SU-DHL-6 (cell line): ENCODE data around the gene ALG8.

ENCODE experiments used
- H2AFZ ChIP-seq: fragments of 200-600 bp; sonication (generic); 2 replicates; pipeline ENCODE4 v1.6.1; 2014; ENCODE audit warnings: low read depth, mild to moderate bottlenecking, moderate library complexity, mixed read lengths, antibody characterized with exemption, low read length; ENCODE audit not compliant: severe bottlenecking
- H3F3A ChIP-seq: fragments of 200-600 bp; shearing (Covaris generic); 2 replicates; pipeline ENCODE4 v1.6.0; 2016; ENCODE audit warnings: antibody characterized with exemption, mild to moderate bottlenecking; ENCODE audit not compliant: insufficient read depth
- H3K27ac ChIP-seq: fragments of 200-600 bp; sonication (generic); 2 replicates; pipeline ENCODE4 v1.5.1; 2016; ENCODE audit warnings: low read depth, mild to moderate bottlenecking, low read length, moderate library complexity, mixed read lengths
- H3K27me3 ChIP-seq: fragments of 200-600 bp; sonication (generic), shearing (Covaris generic); 2 replicates; pipeline ENCODE4 v1.6.0; 2014; ENCODE audit warnings: mild to moderate bottlenecking, low read length
- H3K36me3 ChIP-seq: fragments of 200-600 bp; sonication (generic); 2 replicates; pipeline ENCODE4 v1.6.1; 2014; ENCODE audit warnings: mild to moderate bottlenecking, low read length, mixed read lengths
- H3K4me2 ChIP-seq: fragments of 300-600, 200-600 bp; shearing (Covaris generic), sonication (generic); 2 replicates; pipeline ENCODE4 v1.6.0; 2014; ENCODE audit warnings: low read length, low read depth, mild to moderate bottlenecking; ENCODE audit not compliant: poor library complexity, severe bottlenecking
- H3K4me3 ChIP-seq: fragments of 200-600 bp; sonication (generic); 2 replicates; pipeline ENCODE4 v1.5.1; 2014; ENCODE audit warnings: antibody characterized with exemption, low read length, mild to moderate bottlenecking, mixed read lengths; ENCODE audit not compliant: insufficient read depth, poor library complexity, severe bottlenecking
- H3K79me2 ChIP-seq: fragments of 200-600 bp; sonication (generic); 2 replicates; pipeline ENCODE4 v1.6.1; 2014; ENCODE audit warnings: mild to moderate bottlenecking, low read length, moderate library complexity; ENCODE audit not compliant: insufficient read depth
- H3K9ac ChIP-seq: fragments of 200-600 bp; sonication (generic); 2 replicates; pipeline ENCODE4 v1.7.0; 2014; ENCODE audit warnings: mild to moderate bottlenecking, low read length
- H3K9me2 ChIP-seq: fragments of 200-600 bp; sonication (generic); replicated peaks from 2 replicates; pipeline ENCODE4 v1.6.1; 2014; ENCODE audit warnings: low read length; ENCODE audit not compliant: insufficient read depth
- H3K9me3 ChIP-seq: fragments of 200-600 bp; sonication (generic); 2 replicates; pipeline ENCODE4 v1.6.1; 2014; ENCODE audit warnings: low read length, mixed read lengths; ENCODE audit not compliant: insufficient read depth
- H4K20me1 ChIP-seq: fragments of 200-600 bp; sonication (generic); 2 replicates; pipeline ENCODE4 v1.6.1; 2014; ENCODE audit warnings: low read depth, mild to moderate bottlenecking, antibody characterized with exemption, low read length, moderate library complexity, mixed read lengths
- EZH2phosphoT487 ChIP-seq: fragments of 200-600 bp; sonication (generic), shearing (Covaris generic); conservative IDR thresholded peaks from 2 replicates; pipeline ENCODE4 v1.6.1; 2018; ENCODE audit warnings: mild to moderate bottlenecking, antibody characterized with exemption, low read length, moderate library complexity, mixed read lengths
- TF ChIP-seq, protein P1 (sequence below): fragments of 200-600 bp; sonication (generic); IDR thresholded peaks from one replicate; pipeline ENCODE4 v1.5.1; 2017; ENCODE audit warnings: antibody characterized with exemption, mild to moderate bottlenecking, low read length, moderate library complexity; ENCODE audit not compliant: insufficient read depth, poor library complexity, severe bottlenecking

Gene ALG8

DNA sequence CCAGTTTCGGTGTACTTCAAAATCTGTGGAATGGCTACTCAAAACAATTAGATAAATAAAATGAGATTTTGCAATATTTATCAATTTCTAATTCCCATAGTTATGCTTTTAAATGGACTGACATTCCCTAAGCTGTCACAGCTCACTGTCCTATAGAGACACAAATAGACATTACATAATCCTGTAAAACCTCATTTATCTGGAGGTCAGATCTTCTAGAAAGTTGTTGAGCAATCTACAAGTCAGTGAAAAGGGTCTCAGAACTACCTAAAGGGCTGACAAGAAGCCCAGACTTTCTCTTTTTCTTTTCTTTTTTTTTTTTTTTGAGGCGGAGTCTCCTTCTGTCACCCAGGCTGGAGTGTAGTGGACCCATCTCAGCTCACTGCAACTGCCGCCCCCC lies 12.0 kb downstream of the ALG8 start:
- H2AFZ ChIP-seq: no peak overlapping the region
- no peaks in the 10 kb centered on the region for H3K79me2 ChIP-seq
- H3K4me3 ChIP-seq: no peak overlapping the region
- H3K36me3 ChIP-seq: 0 out of 2 replicates have a peak, but pooled peaks cover 3% of the 10 kb centered on the region
- TF ChIP-seq EZH2phosphoT487: no peak
- TF ChIP-seq, protein P1, sequence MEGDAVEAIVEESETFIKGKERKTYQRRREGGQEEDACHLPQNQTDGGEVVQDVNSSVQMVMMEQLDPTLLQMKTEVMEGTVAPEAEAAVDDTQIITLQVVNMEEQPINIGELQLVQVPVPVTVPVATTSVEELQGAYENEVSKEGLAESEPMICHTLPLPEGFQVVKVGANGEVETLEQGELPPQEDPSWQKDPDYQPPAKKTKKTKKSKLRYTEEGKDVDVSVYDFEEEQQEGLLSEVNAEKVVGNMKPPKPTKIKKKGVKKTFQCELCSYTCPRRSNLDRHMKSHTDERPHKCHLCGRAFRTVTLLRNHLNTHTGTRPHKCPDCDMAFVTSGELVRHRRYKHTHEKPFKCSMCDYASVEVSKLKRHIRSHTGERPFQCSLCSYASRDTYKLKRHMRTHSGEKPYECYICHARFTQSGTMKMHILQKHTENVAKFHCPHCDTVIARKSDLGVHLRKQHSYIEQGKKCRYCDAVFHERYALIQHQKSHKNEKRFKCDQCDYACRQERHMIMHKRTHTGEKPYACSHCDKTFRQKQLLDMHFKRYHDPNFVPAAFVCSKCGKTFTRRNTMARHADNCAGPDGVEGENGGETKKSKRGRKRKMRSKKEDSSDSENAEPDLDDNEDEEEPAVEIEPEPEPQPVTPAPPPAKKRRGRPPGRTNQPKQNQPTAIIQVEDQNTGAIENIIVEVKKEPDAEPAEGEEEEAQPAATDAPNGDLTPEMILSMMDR: no peak
- no peaks in the 10 kb centered on the region for H3K9me2 ChIP-seq
- no peak overlapping the region for H3K9ac ChIP-seq
- no peaks in the 10 kb centered on the region for H3F3A ChIP-seq
- H3K4me2 ChIP-seq: no peak overlapping the region
- H3K27ac ChIP-seq: no peak overlapping the region
- no peaks in the 10 kb centered on the region for H3K9me3 ChIP-seq
- no peaks in the 10 kb centered on the region for H4K20me1 ChIP-seq
- no peaks in the 10 kb centered on the region for H3K27me3 ChIP-seq

DNA sequence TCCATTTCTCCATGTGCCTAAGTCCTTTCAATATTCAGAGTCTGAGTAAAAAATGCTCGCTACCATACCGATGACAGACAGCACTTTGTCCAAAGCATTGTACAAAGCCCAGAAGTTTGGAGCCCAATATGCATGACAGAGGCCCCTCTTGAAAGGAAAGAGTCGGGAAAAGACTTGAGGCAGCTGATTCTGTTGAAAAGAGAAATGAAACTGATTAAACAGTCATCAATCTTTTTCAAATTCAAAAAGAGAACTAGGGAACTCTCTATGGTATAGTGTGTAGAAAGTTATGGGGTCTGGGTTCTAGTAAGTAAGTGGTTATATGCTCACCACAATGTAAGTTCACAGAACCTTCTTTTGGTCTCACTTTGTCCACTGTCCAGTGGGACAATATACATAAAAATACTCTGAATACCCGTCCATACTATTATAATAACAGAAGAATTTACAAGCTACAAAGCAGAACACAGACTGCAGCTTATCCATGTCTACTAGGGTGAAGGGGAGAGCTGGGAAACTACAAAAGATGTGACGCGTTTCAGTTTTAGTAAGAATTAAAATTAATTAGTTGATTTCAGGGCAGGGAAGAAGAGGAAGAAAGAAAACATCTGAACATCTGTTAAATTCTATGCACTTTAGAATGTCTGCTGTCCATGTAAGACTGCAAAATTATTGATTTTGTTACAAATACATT lies 26.7 kb downstream of the ALG8 start:
- Histone ChIP-seq H3K79me2 (no peaks in the 10 kb centered on the region), H4K20me1 (no peaks in the 10 kb centered on the region), H3K27ac (no peak overlapping the region), H3K4me2 (no peak overlapping the region), H3F3A (no peaks in the 10 kb centered on the region), H3K9me3 (no peaks in the 10 kb centered on the region), H3K4me3 (no peak overlapping the region), H3K36me3 (peaks cover 9% of the 10 kb centered on the region; the same call in 1 of the 2 replicates), H3K27me3 (no peaks in the 10 kb centered on the region), H3K9ac (no peak overlapping the region), H2AFZ (no peak overlapping the region), H3K9me2 (no peaks in the 10 kb centered on the region)
- no peak for TF ChIP-seq EZH2phosphoT487

DNA sequence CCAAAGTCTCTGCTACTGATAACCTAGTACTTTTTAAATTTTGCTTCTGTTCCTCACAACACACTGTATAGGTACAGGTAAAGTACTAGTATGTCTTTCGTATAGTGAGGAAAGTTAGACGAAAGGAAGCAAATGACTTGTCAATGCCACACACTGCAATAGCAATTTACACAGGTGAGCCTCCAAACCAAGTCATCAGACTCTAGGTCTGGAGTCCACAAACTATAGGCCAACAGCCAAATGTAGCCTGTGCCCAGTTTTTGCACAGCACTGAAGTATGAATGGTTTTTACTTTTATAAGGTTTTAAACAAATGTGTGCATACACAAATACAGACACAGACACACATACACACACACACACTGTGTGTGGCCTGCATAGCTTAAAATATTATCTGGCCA lies 28.1 kb downstream of the ALG8 start:
- Histone ChIP-seq H3K9me3 (no peaks in the 10 kb centered on the region), H4K20me1 (no peaks in the 10 kb centered on the region), H3K36me3 (peaks cover 9% of the 10 kb centered on the region; the same call in 1 of the 2 replicates), H3K27me3 (no peaks in the 10 kb centered on the region), H3K9me2 (no peaks in the 10 kb centered on the region), H2AFZ (no peak overlapping the region), H3K27ac (no peak overlapping the region), H3K4me3 (no peak overlapping the region), H3K9ac (no peak overlapping the region), H3K79me2 (no peaks in the 10 kb centered on the region), H3K4me2 (no peak overlapping the region), H3F3A (no peaks in the 10 kb centered on the region)
- no peak for TF ChIP-seq EZH2phosphoT487

DNA sequence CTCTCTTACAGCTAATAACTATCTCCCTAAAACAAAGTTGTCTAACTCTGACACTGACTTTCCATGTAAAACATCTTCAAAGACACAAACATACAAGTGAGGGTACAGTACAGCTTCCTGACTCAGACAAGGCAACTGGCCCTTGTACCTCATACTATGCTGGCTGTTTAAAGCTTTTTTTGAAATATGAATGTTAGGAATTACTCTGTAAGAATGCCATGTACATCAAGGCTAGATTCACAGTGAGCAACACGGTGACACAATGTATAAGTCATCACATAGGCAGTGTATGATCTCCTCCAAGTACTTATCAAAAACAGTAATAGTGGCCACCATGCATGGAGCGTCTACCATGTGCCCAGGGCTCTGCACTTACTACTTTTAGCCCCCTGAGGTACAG lies 28.6 kb downstream of the ALG8 start:
- no peak overlapping the region for H3K27ac ChIP-seq
- H4K20me1 ChIP-seq: no peaks in the 10 kb centered on the region
- no peaks in the 10 kb centered on the region for H3K79me2 ChIP-seq
- no peaks in the 10 kb centered on the region for H3K27me3 ChIP-seq
- no peaks in the 10 kb centered on the region for H3K9me2 ChIP-seq
- no peaks in the 10 kb centered on the region for H3K9me3 ChIP-seq
- no peak overlapping the region for H3K4me3 ChIP-seq
- H3F3A ChIP-seq: no peaks in the 10 kb centered on the region
- TF ChIP-seq EZH2phosphoT487: no peak
- TF ChIP-seq, protein P1: no peak
- no peak overlapping the region for H2AFZ ChIP-seq
- H3K36me3 ChIP-seq: peaks cover 9% of the 10 kb centered on the region; the same call in 1 of the 2 replicates
- no peak overlapping the region for H3K4me2 ChIP-seq
- no peak overlapping the region for H3K9ac ChIP-seq
